ENCODE measurements around the gene ST6GAL1.

ST6GAL1 gene

GRCh38 chr3:187077085-187077484, 146.8 kb downstream of the ST6GAL1 start:
- Histone ChIP-seq H3K4me1 (ENCODE audit: control insufficient read depth, insufficient read depth, low read length) (no peaks in the 10 kb centered on the region), H3K4me3 (ENCODE audit: low read length) (no peak overlapping the region), H3K9me3 (ENCODE audit: control insufficient read depth, low read length) (no peaks in the 10 kb centered on the region), H3K36me3 (ENCODE audit: control insufficient read depth, insufficient read depth, low read length, severe bottlenecking) (no peaks in the 10 kb centered on the region), H3K9ac (ENCODE audit: low read length) (no peak overlapping the region), H3K27me3 (replicated peaks; ENCODE audit: control insufficient read depth, insufficient read depth, low read length) (peaks cover 15% of the 10 kb centered on the region)
- DNase-seq (ENCODE audit: low read depth), result no peak

GRCh38 chr3:187077537-187077936, 147.2 kb downstream of the ST6GAL1 start:
- no peak for DNase-seq (ENCODE audit: low read depth)
- no peaks in the 10 kb centered on the region for H3K36me3 ChIP-seq (ENCODE audit: control insufficient read depth, insufficient read depth, low read length, severe bottlenecking)
- H3K9ac ChIP-seq (ENCODE audit: low read length), result no peak overlapping the region
- H3K27me3 ChIP-seq (replicated peaks; ENCODE audit: control insufficient read depth, insufficient read depth, low read length), result peaks cover 15% of the 10 kb centered on the region
- no peak overlapping the region for H3K4me3 ChIP-seq (ENCODE audit: low read length)
- no peaks in the 10 kb centered on the region for H3K9me3 ChIP-seq (ENCODE audit: control insufficient read depth, low read length)
- no peaks in the 10 kb centered on the region for H3K4me1 ChIP-seq (ENCODE audit: control insufficient read depth, insufficient read depth, low read length)

DNA sequence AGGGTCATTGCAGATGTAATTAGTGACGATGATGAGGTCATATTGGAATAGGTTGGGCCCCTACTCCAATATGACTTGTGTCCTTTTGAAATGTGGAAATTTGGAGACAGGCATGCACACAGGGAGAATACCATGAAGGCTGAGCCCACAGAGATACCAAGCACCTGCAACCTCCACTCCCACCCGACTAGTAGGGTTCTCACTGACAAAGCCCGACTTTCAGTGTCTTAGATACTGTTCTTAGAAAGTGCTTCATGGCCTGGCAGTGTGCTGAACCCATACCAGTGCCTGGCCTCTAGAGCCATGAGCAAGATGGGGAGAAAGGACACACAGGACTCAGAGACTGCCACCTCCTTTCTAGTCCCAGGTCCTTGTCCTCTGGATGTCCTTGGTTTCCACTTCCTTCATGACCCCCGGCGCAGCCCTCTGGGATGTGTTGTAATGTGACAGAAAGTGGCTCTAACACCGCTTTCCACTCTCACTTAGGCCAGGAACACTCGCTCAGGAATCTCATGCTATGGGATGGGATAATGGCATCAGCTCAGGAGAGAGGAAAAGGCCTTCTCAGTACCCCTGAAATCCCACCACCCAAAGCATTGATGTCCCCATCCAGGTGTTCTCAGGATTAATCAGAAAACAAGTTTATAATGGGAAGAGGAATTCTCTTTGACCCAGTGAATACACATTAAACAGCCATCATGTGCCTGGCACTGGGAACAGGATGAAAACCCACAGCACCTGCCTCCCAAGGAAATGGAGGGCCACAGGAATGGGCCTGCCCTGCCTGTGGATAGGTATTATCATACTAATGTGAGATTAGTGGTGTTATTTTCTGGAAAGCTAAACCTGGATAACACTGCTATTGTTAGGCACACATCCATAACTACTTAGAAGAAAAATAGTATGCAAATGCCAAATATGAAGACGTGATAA, 149.0 kb downstream of the ST6GAL1 start:
- H3K4me1 ChIP-seq (ENCODE audit: control insufficient read depth, insufficient read depth, low read length), result no peaks in the 10 kb centered on the region
- H3K27me3 ChIP-seq (replicated peaks; ENCODE audit: control insufficient read depth, insufficient read depth, low read length), result peaks cover 10% of the 10 kb centered on the region
- no peak overlapping the region for H3K4me3 ChIP-seq (ENCODE audit: low read length)
- no peaks in the 10 kb centered on the region for H3K36me3 ChIP-seq (ENCODE audit: control insufficient read depth, insufficient read depth, low read length, severe bottlenecking)
- H3K9me3 ChIP-seq (ENCODE audit: control insufficient read depth, low read length), result no peaks in the 10 kb centered on the region
- H3K9ac ChIP-seq (ENCODE audit: low read length), result no peak overlapping the region
- no peak for DNase-seq (ENCODE audit: low read depth)

DNA sequence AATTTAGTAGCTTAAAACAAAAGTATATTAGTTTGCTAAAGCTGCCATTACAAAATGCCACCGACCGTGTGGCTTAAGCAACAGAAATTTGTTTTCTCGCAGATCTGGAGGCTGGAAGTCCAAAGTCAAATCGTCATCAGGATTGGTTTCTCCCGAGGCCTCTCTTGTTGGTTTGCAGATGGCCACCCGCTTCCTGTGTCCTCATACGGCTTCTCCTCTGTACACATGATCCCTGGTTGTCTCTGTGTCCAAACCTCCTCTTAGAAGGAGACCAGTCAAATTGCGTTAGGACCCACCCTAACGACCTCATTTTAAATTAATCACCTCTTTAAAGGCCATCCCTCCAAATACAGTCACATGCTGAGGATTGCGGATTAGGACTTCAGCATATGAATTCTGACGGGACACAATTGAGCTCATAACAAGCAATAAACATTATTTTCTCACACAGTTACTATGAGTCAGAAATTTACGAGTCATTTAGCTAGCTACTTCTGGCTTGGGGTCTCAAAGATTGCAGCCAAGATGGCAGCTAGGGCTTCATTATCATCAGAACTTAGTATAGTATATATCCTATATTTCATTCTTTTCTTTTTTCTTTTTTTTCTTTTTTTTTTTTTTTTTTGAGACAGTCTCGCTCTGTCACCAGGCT, 150.6 kb downstream of the ST6GAL1 start:
- no peaks in the 10 kb centered on the region for H3K4me1 ChIP-seq (ENCODE audit: control insufficient read depth, insufficient read depth, low read length)
- H3K9ac ChIP-seq (ENCODE audit: low read length), result no peak overlapping the region
- H3K4me3 ChIP-seq (ENCODE audit: low read length), result no peak overlapping the region
- H3K27me3 ChIP-seq (replicated peaks; ENCODE audit: control insufficient read depth, insufficient read depth, low read length), result peaks cover 8% of the 10 kb centered on the region
- no peaks in the 10 kb centered on the region for H3K9me3 ChIP-seq (ENCODE audit: control insufficient read depth, low read length)
- no peaks in the 10 kb centered on the region for H3K36me3 ChIP-seq (ENCODE audit: control insufficient read depth, insufficient read depth, low read length, severe bottlenecking)
- DNase-seq (ENCODE audit: low read depth), result no peak

DNA sequence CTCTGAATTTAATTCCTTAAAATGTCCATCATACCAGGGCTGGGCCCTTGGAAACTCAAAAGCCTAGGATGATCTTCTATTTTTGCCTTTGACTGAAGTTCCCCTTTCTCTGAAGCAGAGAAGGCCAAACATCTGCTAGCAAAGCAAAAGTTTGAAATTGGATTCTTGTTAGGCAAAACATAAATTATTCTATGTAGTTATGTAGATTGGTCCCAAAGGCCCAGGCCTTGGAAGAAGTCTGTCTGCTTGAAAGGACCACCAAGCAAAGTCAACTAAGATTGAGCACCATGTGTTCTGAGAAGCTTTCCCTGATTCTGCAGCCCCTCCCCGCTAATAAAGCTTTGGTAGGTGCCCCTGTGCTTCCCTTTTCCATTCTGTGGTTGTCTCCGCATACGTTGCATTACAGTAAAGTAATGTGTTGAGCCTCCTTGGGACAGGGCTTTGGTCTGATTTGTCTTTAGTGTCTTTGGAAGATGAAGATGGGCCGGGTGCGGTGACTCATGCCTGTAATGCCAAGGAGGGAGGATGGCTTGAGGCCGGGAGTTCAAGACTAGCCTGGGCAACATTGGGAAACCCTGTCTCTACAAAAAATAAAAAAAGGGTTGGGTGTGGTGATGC, 152.5 kb downstream of the ST6GAL1 start:
- no peak for DNase-seq (ENCODE audit: low read depth)
- Histone ChIP-seq H3K9ac (ENCODE audit: low read length) (no peak overlapping the region), H3K4me1 (ENCODE audit: control insufficient read depth, insufficient read depth, low read length) (no peaks in the 10 kb centered on the region)

GRCh38 chr3:187084126-187084525, 153.8 kb downstream of the ST6GAL1 start:
- Histone ChIP-seq H3K36me3 (ENCODE audit: control insufficient read depth, insufficient read depth, low read length, severe bottlenecking) (no peaks in the 10 kb centered on the region), H3K4me3 (ENCODE audit: low read length) (no peak overlapping the region), H3K4me1 (ENCODE audit: control insufficient read depth, insufficient read depth, low read length) (no peaks in the 10 kb centered on the region), H3K9me3 (ENCODE audit: control insufficient read depth, low read length) (peaks cover 19% of the 10 kb centered on the region), H3K27me3 (replicated peaks; ENCODE audit: control insufficient read depth, insufficient read depth, low read length) (no peaks in the 10 kb centered on the region), H3K9ac (ENCODE audit: low read length) (no peak overlapping the region)
- no peak for DNase-seq (ENCODE audit: low read depth)

More for the DNA sequence above, 152.5 kb downstream of the ST6GAL1 start:
- peaks cover 11% of the 10 kb centered on the region for H3K9me3 ChIP-seq (ENCODE audit: control insufficient read depth, low read length)
- H3K4me3 ChIP-seq (ENCODE audit: low read length), result no peak overlapping the region
- H3K27me3 ChIP-seq (replicated peaks; ENCODE audit: control insufficient read depth, insufficient read depth, low read length), result no peaks in the 10 kb centered on the region
- H3K36me3 ChIP-seq (ENCODE audit: control insufficient read depth, insufficient read depth, low read length, severe bottlenecking), result no peaks in the 10 kb centered on the region

DNA sequence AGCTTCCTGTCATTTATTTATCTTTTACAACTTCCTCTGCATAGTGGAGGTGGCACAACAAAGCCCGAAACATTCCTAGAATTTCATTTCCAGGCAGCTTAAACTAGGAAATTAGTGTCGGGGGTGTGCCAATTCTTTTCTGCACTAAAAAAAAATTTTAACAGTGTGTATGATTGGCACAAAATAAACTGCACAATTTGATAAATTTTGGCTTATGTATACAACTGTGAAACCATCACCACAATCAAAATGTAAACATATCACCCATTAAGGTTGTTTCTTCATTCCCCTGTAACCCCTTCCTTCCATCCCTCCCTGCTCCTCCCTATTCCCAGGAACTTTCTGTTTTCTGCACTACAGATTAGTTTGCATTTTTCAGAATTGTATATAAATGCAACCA, 154.3 kb downstream of the ST6GAL1 start:
- peaks cover 19% of the 10 kb centered on the region for H3K9me3 ChIP-seq (ENCODE audit: control insufficient read depth, low read length)
- H3K4me3 ChIP-seq (ENCODE audit: low read length), result no peak overlapping the region
- no peak overlapping the region for H3K9ac ChIP-seq (ENCODE audit: low read length)
- no peaks in the 10 kb centered on the region for H3K4me1 ChIP-seq (ENCODE audit: control insufficient read depth, insufficient read depth, low read length)
- no peaks in the 10 kb centered on the region for H3K27me3 ChIP-seq (replicated peaks; ENCODE audit: control insufficient read depth, insufficient read depth, low read length)
- DNase-seq (ENCODE audit: low read depth), result no peak
- no peaks in the 10 kb centered on the region for H3K36me3 ChIP-seq (ENCODE audit: control insufficient read depth, insufficient read depth, low read length, severe bottlenecking)

DNA sequence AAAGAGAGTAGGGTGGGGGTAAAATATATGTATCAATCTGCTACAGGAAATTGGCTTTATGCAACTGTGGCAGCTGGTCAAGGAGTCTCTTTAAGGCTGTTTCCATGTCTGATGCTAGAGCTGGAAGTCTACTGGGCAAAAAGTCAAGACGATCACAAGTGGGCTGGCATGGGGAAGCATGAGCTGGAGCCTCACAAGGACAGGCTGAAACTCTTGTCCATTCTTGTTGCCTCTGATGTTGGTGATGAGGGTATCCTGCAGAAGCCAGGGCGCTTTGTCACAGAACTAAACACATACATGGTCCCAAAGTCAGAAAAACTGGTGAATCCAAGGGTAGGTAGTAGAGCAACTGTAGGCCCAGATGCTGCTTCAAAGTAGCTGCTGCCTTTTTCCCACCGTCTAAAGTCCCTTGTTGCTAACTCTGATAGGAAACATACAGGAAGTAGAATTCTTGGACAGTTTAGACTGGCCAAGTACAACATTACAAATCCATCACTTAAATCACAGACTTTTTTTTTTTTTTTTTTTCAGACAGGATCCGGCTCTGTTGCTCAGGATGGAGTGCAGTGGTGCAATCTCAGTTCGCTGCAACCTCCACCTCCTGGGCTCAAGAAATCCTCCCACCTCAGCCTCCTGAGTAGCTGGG, 154.8 kb downstream of the ST6GAL1 start:
- no peak for DNase-seq (ENCODE audit: low read depth)

DNA sequence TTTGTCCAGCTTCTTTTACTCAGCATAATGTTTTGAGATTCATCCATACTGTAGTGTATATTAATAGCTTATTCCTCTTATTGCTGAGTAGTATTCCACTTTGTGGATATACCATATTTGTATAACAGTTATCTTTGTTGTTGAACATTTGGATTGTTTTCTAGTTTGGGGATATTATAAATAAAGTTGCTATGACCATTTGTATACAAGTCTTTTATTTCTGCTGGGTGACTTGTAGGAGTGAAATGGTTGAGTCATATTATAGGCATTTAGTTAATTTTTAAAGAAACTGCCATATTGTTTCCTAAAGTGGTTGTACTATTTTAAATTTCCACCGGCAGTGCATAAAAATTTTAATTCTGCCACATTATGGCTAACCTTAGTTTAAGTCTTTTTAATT, 155.6 kb downstream of the ST6GAL1 start:
- H3K4me1 ChIP-seq (ENCODE audit: control insufficient read depth, insufficient read depth, low read length), result no peaks in the 10 kb centered on the region
- no peaks in the 10 kb centered on the region for H3K36me3 ChIP-seq (ENCODE audit: control insufficient read depth, insufficient read depth, low read length, severe bottlenecking)
- no peaks in the 10 kb centered on the region for H3K27me3 ChIP-seq (replicated peaks; ENCODE audit: control insufficient read depth, insufficient read depth, low read length)
- no peak overlapping the region for H3K9ac ChIP-seq (ENCODE audit: low read length)
- peaks cover 19% of the 10 kb centered on the region for H3K9me3 ChIP-seq (ENCODE audit: control insufficient read depth, low read length)
- no peak overlapping the region for H3K4me3 ChIP-seq (ENCODE audit: low read length)
- DNase-seq (ENCODE audit: low read depth), result no peak

More for the DNA sequence above, 154.8 kb downstream of the ST6GAL1 start:
- no peaks in the 10 kb centered on the region for H3K36me3 ChIP-seq (ENCODE audit: control insufficient read depth, insufficient read depth, low read length, severe bottlenecking)
- H3K4me1 ChIP-seq (ENCODE audit: control insufficient read depth, insufficient read depth, low read length), result no peaks in the 10 kb centered on the region
- no peaks in the 10 kb centered on the region for H3K27me3 ChIP-seq (replicated peaks; ENCODE audit: control insufficient read depth, insufficient read depth, low read length)
- no peak overlapping the region for H3K4me3 ChIP-seq (ENCODE audit: low read length)
- H3K9me3 ChIP-seq (ENCODE audit: control insufficient read depth, low read length), result peaks cover 19% of the 10 kb centered on the region
- no peak overlapping the region for H3K9ac ChIP-seq (ENCODE audit: low read length)

DNA sequence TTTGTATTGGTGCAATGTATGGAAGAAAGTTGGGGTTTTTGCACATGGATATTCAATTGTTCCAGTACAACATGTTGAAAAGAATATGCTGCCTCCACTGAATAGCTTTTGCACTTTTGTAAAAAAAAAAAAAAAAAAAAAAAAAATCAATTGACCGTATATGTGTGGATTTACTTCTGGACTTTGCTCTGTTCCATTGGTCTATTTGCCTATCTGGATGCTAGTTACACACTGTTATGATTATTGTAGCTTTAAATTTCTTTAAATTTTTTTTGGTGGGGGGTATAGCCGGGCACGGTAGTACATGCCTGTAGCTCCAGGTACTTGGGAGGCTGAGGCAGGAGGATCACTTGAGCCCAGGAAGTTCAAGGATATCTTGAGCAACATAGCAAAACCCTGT, 156.5 kb downstream of the ST6GAL1 start:
- Histone ChIP-seq H3K9ac (ENCODE audit: low read length) (no peak overlapping the region), H3K4me1 (ENCODE audit: control insufficient read depth, insufficient read depth, low read length) (no peaks in the 10 kb centered on the region), H3K27me3 (replicated peaks; ENCODE audit: control insufficient read depth, insufficient read depth, low read length) (no peaks in the 10 kb centered on the region), H3K4me3 (ENCODE audit: low read length) (no peak overlapping the region), H3K36me3 (ENCODE audit: control insufficient read depth, insufficient read depth, low read length, severe bottlenecking) (no peaks in the 10 kb centered on the region), H3K9me3 (ENCODE audit: control insufficient read depth, low read length) (peaks cover 19% of the 10 kb centered on the region)
- DNase-seq (ENCODE audit: low read depth), result no peak

- H3K4me3 ChIP-seq (ENCODE audit: low read length), result no peak overlapping the region
- H3K36me3 ChIP-seq (ENCODE audit: control insufficient read depth, insufficient read depth, low read length, severe bottlenecking), result no peaks in the 10 kb centered on the region
- H3K4me1 ChIP-seq (ENCODE audit: control insufficient read depth, insufficient read depth, low read length), result no peaks in the 10 kb centered on the region
- H3K9ac ChIP-seq (ENCODE audit: low read length), result no peak overlapping the region
- H3K9me3 ChIP-seq (ENCODE audit: control insufficient read depth, low read length), result peaks cover 22% of the 10 kb centered on the region
- no peaks in the 10 kb centered on the region for H3K27me3 ChIP-seq (replicated peaks; ENCODE audit: control insufficient read depth, insufficient read depth, low read length)
- DNase-seq (ENCODE audit: low read depth), result no peak
Measured at GRCh38 chr3:187088701-187089100, 158.4 kb downstream of the ST6GAL1 start.
